ENCODE results near the gene STYX.

Gene STYX, protein sequence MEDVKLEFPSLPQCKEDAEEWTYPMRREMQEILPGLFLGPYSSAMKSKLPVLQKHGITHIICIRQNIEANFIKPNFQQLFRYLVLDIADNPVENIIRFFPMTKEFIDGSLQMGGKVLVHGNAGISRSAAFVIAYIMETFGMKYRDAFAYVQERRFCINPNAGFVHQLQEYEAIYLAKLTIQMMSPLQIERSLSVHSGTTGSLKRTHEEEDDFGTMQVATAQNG

DNA sequence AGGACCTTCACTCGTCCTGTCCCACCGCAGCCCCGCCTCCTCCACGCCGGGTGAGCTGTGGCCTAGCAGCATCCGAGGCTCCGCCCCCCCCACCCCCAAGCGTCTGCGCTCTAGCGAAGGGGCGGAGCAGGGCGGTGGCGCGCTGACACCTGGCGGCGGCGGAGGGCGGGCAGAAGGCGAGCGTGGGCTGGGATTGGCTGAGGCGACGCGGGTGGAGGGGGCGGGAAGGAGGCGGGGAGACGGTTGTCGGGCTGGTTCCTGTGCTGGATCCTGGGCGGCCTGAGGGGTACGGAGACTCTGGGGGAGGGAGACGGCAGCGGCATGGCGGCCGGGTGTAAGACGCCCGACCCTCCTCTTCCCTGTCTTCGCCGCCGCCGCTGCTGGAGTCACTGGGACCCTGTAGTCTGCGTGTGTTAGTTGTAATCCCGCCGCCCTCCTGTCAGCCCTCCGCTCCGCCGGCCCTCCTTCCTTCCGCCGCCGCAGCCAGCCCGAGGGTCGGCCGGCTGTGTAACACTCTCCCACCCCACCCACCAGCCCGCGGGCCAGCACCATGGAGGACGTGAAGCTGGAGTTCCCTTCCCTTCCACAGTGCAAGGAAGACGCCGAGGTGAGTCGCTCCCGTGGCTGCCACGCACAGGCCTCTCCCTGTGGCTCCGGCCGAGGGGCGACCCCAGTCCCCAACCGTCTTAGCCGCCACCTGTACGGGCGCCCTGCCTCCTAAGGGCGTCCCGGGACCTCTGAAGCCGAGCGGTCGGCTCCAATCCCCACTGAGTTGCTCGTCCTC is at the start of gene STYX:
Gene STYX (plus strand): TSS at position 242 of the 784 bp plus-strand sequence. CDS start 309 bp downstream, at position 551.
- POLR2A ChIA-PET, result interaction anchor here (0.6 to 2.5 kb wide), 5 partner anchors 10 to 60 kb away, joined by 3 to 9 read pairs (median 4); partner anchors contain the start of genes ERO1A and PSMC6
- CTCF ChIA-PET, result interaction anchor here (0.6 kb wide), 1 partner anchor 25 kb away, joined by 4 read pairs; no protein-coding TSS in a partner anchor

GRCh38 chr14:52683985-52684520 is 45.9 kb upstream of the STYX start:
- TF ChIP-seq CTBP1 (IDR thresholded peaks at IDR 0.05; ENCODE audit: borderline replicate concordance) (no peak), FOXM1 (IDR thresholded peaks at IDR 0.05; ENCODE audit: borderline replicate concordance) (no peak)
- DNase-seq (ENCODE audit: extremely low spot score), result no peak
- POLR2A ChIA-PET, result interaction anchor here (0.6 to 1.0 kb wide), 2 partner anchors 11 to 44 kb away, joined by 3 read pairs; partner anchors contain the start of gene ERO1A

More for the DNA sequence above, at the start of gene STYX:
- peak; percentile 94 for DNase-seq (ENCODE audit: extremely low spot score)
- TF ChIP-seq CTBP1 (IDR thresholded peaks at IDR 0.05; ENCODE audit: borderline replicate concordance) (no peak), PKNOX1 (IDR thresholded peaks at IDR 0.05) (peak; percentile 39; the same call in 1 of the 2 replicates), HDGF (IDR thresholded peaks at IDR 0.05; ENCODE audit: borderline replicate concordance) (peak; percentile 35; the same call in 1 of the 2 replicates), SP1 (IDR thresholded peaks at IDR 0.05) (no peak)

DNA sequence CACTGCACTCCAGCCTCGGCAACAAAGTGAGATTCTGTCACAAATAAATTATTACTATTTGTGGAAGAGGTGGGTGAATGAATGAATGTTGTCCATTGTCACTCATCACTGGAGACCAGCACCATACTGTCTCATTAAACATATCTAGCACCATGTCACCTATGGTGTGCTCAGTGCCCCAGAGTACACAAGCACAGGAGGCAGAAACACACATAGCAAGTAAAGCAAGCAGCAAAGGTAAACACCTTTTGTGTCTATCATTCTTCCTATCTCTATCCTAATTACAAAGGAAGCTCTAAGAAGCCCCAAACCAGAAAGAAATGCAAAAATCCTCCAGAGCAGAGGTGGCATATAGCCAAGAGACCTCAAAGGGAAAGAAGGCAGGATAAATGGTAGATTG is 43.8 kb upstream of the STYX start:
- CTCF ChIA-PET, result no interaction called here
- POLR2A ChIA-PET, result interaction anchor here (1.2 kb wide), 1 partner anchor 9 kb away, joined by 3 read pairs; the partner anchor contains the start of gene ERO1A
- no peak for DNase-seq (ENCODE audit: extremely low spot score)
- TF ChIP-seq PKNOX1 (IDR thresholded peaks at IDR 0.05), result no peak
- TF ChIP-seq FOXK2 (IDR thresholded peaks at IDR 0.05), result no peak
- no peak for TF ChIP-seq LEF1 (IDR thresholded peaks at IDR 0.05; ENCODE audit: borderline replicate concordance)
- no peak for TF ChIP-seq FOXA1 (IDR thresholded peaks at IDR 0.05)
- no peak for TF ChIP-seq TARDBP (IDR thresholded peaks at IDR 0.05)
- TF ChIP-seq NFRKB (IDR thresholded peaks at IDR 0.05), result no peak
- TF ChIP-seq CTBP1 (IDR thresholded peaks at IDR 0.05; ENCODE audit: borderline replicate concordance), result no peak
- TF ChIP-seq HDGF (IDR thresholded peaks at IDR 0.05; ENCODE audit: borderline replicate concordance), result no peak
- no peak for TF ChIP-seq ZNF384 (IDR thresholded peaks at IDR 0.05)
- no peak for TF ChIP-seq ELF4 (IDR thresholded peaks at IDR 0.05)
- TF ChIP-seq BHLHE40 (IDR thresholded peaks at IDR 0.05; ENCODE audit: borderline replicate concordance), result no peak

More at GRCh38 chr14:52683985-52684520, 45.9 kb upstream of the STYX start:
- CTCF ChIA-PET, result interaction anchor here (0.5 kb wide), 1 partner anchor 43 kb away, joined by 3 read pairs; no protein-coding TSS in a partner anchor

DNA sequence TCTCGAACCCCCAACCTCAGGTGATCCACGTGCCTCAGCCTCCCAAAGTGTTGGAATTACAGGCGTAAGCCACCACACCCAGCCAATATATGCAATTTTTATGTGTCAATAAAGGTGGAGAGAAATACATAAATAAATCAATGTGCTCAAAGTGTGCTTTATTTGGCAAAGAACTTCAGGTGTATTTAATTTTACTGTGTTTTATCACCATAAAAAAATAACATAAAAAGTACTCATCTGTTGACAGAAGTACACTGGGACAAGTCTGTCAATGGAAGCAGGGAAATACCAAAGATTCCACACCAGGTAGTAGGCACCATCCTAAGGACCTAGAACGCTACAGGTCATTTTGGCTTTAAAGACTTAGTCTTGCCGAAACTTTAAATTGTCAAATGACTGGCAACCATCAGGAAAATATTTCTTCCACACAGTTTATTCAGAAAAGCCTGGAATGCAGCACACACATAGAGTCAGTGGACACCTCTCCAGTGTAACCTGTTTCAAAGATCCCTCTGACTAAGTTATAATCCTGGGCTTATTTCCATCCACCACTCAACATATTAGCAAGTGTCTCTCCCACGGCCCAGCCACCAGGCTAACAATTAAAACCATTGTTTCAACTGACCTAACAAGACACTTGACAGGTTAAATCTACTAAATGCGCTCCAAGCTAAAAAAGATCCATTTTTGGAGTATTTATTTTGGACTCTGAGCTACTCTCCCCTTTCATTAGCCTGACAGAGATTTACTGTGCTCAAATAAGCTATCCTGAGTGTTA is 38.8 kb upstream of the STYX start:
- no peak for DNase-seq (ENCODE audit: extremely low spot score)
- POLR2A ChIA-PET, result interaction anchor here (1.0 kb wide), 1 partner anchor 16 kb away, joined by 6 read pairs; the partner anchor contains the start of gene PSMC6
- CTCF ChIA-PET, result no interaction called here
- no peak for TF ChIP-seq LEF1 (IDR thresholded peaks at IDR 0.05; ENCODE audit: borderline replicate concordance)
- TF ChIP-seq SP1 (IDR thresholded peaks at IDR 0.05), result no peak
- TF ChIP-seq PKNOX1 (IDR thresholded peaks at IDR 0.05), result 0 out of 2 replicates have a peak, but pooled peaks have one; percentile 11
- TF ChIP-seq FOXA1 (IDR thresholded peaks at IDR 0.05), result no peak

DNA sequence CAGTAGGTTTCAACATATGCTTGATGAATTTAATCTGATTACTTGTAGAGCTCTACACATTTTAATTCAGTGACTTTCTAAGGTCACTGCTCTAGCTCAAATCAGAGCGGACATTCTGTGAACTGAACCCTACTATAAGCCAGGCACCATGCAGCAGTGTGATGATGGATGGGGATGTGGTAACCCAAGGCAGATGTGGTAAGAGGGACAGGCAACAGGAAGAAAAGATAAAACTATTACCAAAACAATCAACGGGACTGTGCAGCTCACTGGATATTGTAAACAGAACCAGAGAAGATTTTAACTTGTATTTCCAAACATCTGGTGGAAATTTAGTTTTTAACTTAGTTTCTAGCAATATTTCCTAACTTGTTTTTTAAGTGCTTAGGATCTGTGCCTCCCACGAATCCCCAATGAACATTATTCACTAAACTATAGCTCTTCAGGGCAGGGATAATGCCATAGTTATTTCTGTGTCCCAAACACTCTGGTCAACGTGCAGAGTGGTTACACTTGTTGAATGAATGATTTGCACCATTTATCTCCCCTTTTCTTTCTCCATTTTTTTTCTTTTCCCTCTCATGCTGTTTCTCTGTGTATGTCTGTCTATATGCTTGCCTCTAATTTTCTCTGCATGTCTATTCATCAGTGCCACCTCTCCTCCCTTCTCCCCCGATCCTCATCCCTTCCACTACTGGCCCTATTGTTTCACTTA is 37.6 kb upstream of the STYX start:
- CTCF ChIA-PET, result no interaction called here
- POLR2A ChIA-PET, result interaction anchor here (1.0 kb wide), 2 partner anchors 13 to 15 kb away, joined by 3 to 6 read pairs; partner anchors contain the start of gene PSMC6
- no peak for DNase-seq (ENCODE audit: extremely low spot score)
- TF ChIP-seq PKNOX1 (IDR thresholded peaks at IDR 0.05) (no peak), LEF1 (IDR thresholded peaks at IDR 0.05; ENCODE audit: borderline replicate concordance) (no peak), ZNF384 (IDR thresholded peaks at IDR 0.05) (no peak), FOXA1 (IDR thresholded peaks at IDR 0.05) (no peak)

Data from HEK293T (cell line).